Liver (tissue), 9 donors: ENCODE results near the gene IQSEC1. TPM values are rescaled to one million over a fixed set of nuclear protein-coding genes. Genes with fewer than 3 reads are reported as not detected.

Source experiments
- DNase-seq: peaks from one replicate; pipeline ENCODE4 v3.0.0-alpha.2; 2017; ENCODE audit warnings: low spot score
- H3K27ac ChIP-seq, 2 donors: one replicate each; pipeline ENCODE4 v1.7.0; 2013; ENCODE audit warnings: inconsistent platforms in 2 of 2, low read length in 2 of 2, control low read depth in 1 of 2, low read depth in 1 of 2, mild to moderate bottlenecking in 1 of 2
- H3K27me3 ChIP-seq, 4 donors: one replicate each; pipeline versions ENCODE4 v1.6.1 to v1.7.0; 2013; ENCODE audit warnings: low read length in 3 of 4, inconsistent platforms in 1 of 4, mild to moderate bottlenecking in 1 of 4, moderate library complexity in 1 of 4; ENCODE audit not compliant: control insufficient read depth in 4 of 4, insufficient read depth in 4 of 4
- H3K36me3 ChIP-seq, 4 donors: one replicate each; pipeline versions ENCODE4 v1.6.1 to v1.7.0; 2013; ENCODE audit warnings: low read length in 3 of 4, mild to moderate bottlenecking in 3 of 4, low read depth in 1 of 4, moderate library complexity in 1 of 4; ENCODE audit not compliant: control insufficient read depth in 4 of 4, insufficient read depth in 3 of 4
- H3K4me1 ChIP-seq, 4 donors: one replicate each; pipeline versions ENCODE4 v1.6.1 to v1.7.0; 2013; ENCODE audit warnings: low read length in 3 of 4, mild to moderate bottlenecking in 3 of 4, moderate library complexity in 1 of 4; ENCODE audit not compliant: control insufficient read depth in 4 of 4, insufficient read depth in 4 of 4
- H3K4me3 ChIP-seq, 3 donors: one replicate each; pipeline versions ENCODE4 v1.6.1 to v1.7.0; 2013; ENCODE audit warnings: low read length in 3 of 3, control low read depth in 1 of 3, low read depth in 1 of 3, mild to moderate bottlenecking in 1 of 3
- H3K9ac ChIP-seq, 2 donors: one replicate each; pipeline ENCODE4 v1.7.0; 2013; ENCODE audit warnings: low read length in 2 of 2, mild to moderate bottlenecking in 2 of 2, moderate library complexity in 2 of 2, control low read depth in 1 of 2, low read depth in 1 of 2
- H3K9me3 ChIP-seq, 4 donors: one replicate each; pipeline versions ENCODE4 v1.6.1 to v1.7.0; 2013; ENCODE audit warnings: low read length in 3 of 4; ENCODE audit not compliant: control insufficient read depth in 4 of 4
- ATF3 ChIP-seq: IDR thresholded peaks from 2 replicates; pipeline ENCODE4 v1.6.1; 2016; ENCODE audit warnings: antibody characterized with exemption
- CTCF ChIP-seq: fragments of 150-350 bp; IDR thresholded peaks from 2 replicates; pipeline ENCODE4 v1.5.1; 2017; ENCODE audit warnings: improper control_type of control experiment, low read depth, low read length; ENCODE audit not compliant: missing input control
- EGR1 ChIP-seq, 2 donors: IDR thresholded peaks; 2 replicates each; pipeline ENCODE4 v1.6.1; 2016 to 2018; ENCODE audit warnings: antibody characterized with exemption in 2 of 2, low read depth in 2 of 2
- FOXA1 ChIP-seq: IDR thresholded peaks from 2 replicates; pipeline ENCODE4 v1.6.1; 2016; ENCODE audit warnings: antibody characterized with exemption
- FOXA2 ChIP-seq: IDR thresholded peaks from 2 replicates; pipeline ENCODE4 v1.6.1; 2016; ENCODE audit warnings: antibody characterized with exemption
- GABPA ChIP-seq, 2 donors: IDR thresholded peaks in 1 of 2; conservative IDR thresholded peaks in 1 of 2; 2 replicates each; pipeline ENCODE4 v1.6.1; 2016; ENCODE audit warnings: antibody characterized with exemption in 2 of 2, mild to moderate bottlenecking in 1 of 2, moderate library complexity in 1 of 2
- HNF4A ChIP-seq, 2 donors: conservative IDR thresholded peaks; 2 replicates each; pipeline ENCODE4 v1.6.1; 2016; ENCODE audit warnings: antibody characterized with exemption in 2 of 2, mild to moderate bottlenecking in 2 of 2
- HNF4G ChIP-seq: IDR thresholded peaks from 2 replicates; pipeline ENCODE4 v1.6.1; 2016; ENCODE audit warnings: antibody characterized with exemption
- JUND ChIP-seq, 2 donors: IDR thresholded peaks; 2 replicates each; pipeline ENCODE4 v1.6.1; 2016; ENCODE audit warnings: antibody characterized with exemption in 2 of 2
- MAX ChIP-seq: IDR thresholded peaks from 2 replicates; pipeline ENCODE4 v1.6.1; 2016; ENCODE audit warnings: antibody characterized with exemption
- NR2F2 ChIP-seq: IDR thresholded peaks from 2 replicates; pipeline ENCODE4 v1.6.1; 2016; ENCODE audit warnings: antibody characterized with exemption
- RAD21 ChIP-seq, 2 donors: IDR thresholded peaks; 2 replicates each; pipeline ENCODE4 v1.6.1; 2016; ENCODE audit warnings: antibody characterized with exemption in 2 of 2, mild to moderate bottlenecking in 2 of 2
- REST ChIP-seq: IDR thresholded peaks from 2 replicates; pipeline ENCODE4 v1.6.1; 2016; ENCODE audit warnings: antibody characterized with exemption, mild to moderate bottlenecking
- RXRA ChIP-seq, 2 donors: IDR thresholded peaks; 2 replicates each; pipeline ENCODE4 v1.6.1; 2017 to 2018; ENCODE audit warnings: antibody characterized with exemption in 2 of 2, mild to moderate bottlenecking in 1 of 2
- SP1 ChIP-seq: IDR thresholded peaks from 2 replicates; pipeline ENCODE4 v1.6.1; 2018; ENCODE audit warnings: antibody characterized with exemption, mild to moderate bottlenecking
- YY1 ChIP-seq: IDR thresholded peaks from 2 replicates; pipeline ENCODE4 v1.6.1; 2016; ENCODE audit warnings: antibody characterized with exemption, mild to moderate bottlenecking
- WGBS: extraction: QIAGEN DNeasy Blood & Tissue Kit; methylation state at CpG from one replicate; pipeline ENCODE4 v1.1.7; 2013; 5-methylcytosine and 5-hydroxymethylcytosine counted together
- polyA plus RNA-seq, 2 donors: library from polyadenylated mRNA; stranded (reverse) in 1 of 2; unstranded in 1 of 2; fragments of 200-250 nt in 1 of 2; fragments of >200 nt in 1 of 2; fragmentation: Nextera tagmentation in 1 of 2; extraction: Ambion mirVana in 1 of 2; gene quantifications; one replicate each; pipeline versions ENCODE4 v1.2.1 to v1.2.3, GENCODE V29; 2013 to 2015
- total RNA-seq, 2 donors: library from RNA; depleted of rRNA; stranded (reverse); fragments of >200 nt; gene quantifications; one replicate each; pipeline ENCODE4 v1.2.3, GENCODE V29; 2014
- donor health status: healthy.
- donor health status: healthy.
- donor health status: healthy.
- donor health status: healthy.
- donor health status: healthy.

The IQSEC1 gene
- total and polyA plus RNA-seq, 4 donors: 12.7 to 56.0 (median 36.2) TPM

- Histone ChIP-seq H3K4me1 (peaks cover 0 to 5% (median 2%) of the 10 kb centered on the region in 4 donors), H3K9ac (no peak overlapping the region), H3K27me3 (no peaks in the 10 kb centered on the region), H3K9me3 (no peaks in the 10 kb centered on the region), H3K4me3 (no peak overlapping the region), H3K36me3 (no peaks in the 10 kb centered on the region), H3K27ac (no peak overlapping the region)
- 79% methylated on average over 32 of the region's 32 CpGs for WGBS
- TF ChIP-seq ATF3: no peak
- no peak for TF ChIP-seq SP1
- TF ChIP-seq MAX: no peak
- no peak for TF ChIP-seq HNF4A (conservative IDR thresholded peaks at IDR 0.05)
- no peak for TF ChIP-seq RXRA (IDR thresholded peaks at IDR 0.05)
- TF ChIP-seq REST: no peak
- TF ChIP-seq EGR1 (IDR thresholded peaks at IDR 0.05; ENCODE audit: low read depth in 2 of 2): no peak
- no peak for TF ChIP-seq FOXA2
- TF ChIP-seq RAD21 (IDR thresholded peaks at IDR 0.05): no peak
- no peak for TF ChIP-seq YY1
- no peak for DNase-seq
Observed at GRCh38 chr3:13021141-13022114, 51.8 kb downstream of the IQSEC1 start.

- H3K27ac ChIP-seq: no peak overlapping the region
- no peak for DNase-seq
- 95% methylated on average over 6 of the region's 6 CpGs for WGBS
Observed at GRCh38 chr3:13020159-13020750, 53.0 kb downstream of the IQSEC1 start.

More at GRCh38 chr3:13020159-13020750, 53.0 kb downstream of the IQSEC1 start:
- H3K9ac ChIP-seq: no peak overlapping the region
- H3K4me3 ChIP-seq: no peak overlapping the region
- TF ChIP-seq FOXA1: no peak
- TF ChIP-seq NR2F2: no peak
- no peak for TF ChIP-seq MAX
- no peak for TF ChIP-seq HNF4G
- no peak for TF ChIP-seq RAD21 (IDR thresholded peaks at IDR 0.05)
- no peak for TF ChIP-seq GABPA (IDR thresholded peaks at IDR 0.05 in 1 of 2, conservative IDR thresholded peaks at IDR 0.05 in 1 of 2)
- no peak for TF ChIP-seq CTCF
- no peak for TF ChIP-seq YY1
- no peak for TF ChIP-seq JUND (IDR thresholded peaks at IDR 0.05)
- no peak for TF ChIP-seq FOXA2
- TF ChIP-seq EGR1 (IDR thresholded peaks at IDR 0.05; ENCODE audit: low read depth in 2 of 2): no peak
- no peak for TF ChIP-seq REST
- H3K4me1 ChIP-seq: peaks cover 0 to 5% (median 3%) of the 10 kb centered on the region in 4 donors
- no peaks in the 10 kb centered on the region for H3K27me3 ChIP-seq
- no peaks in the 10 kb centered on the region for H3K36me3 ChIP-seq
- no peaks in the 10 kb centered on the region for H3K9me3 ChIP-seq
